NT2/D1 (cell line): Measurements from ENCODE around the gene BUB1B.
A peak's percentile ranks its signal among the peaks of the same experiment; 100 is the strongest.

Experiments used
- DNase-seq: peaks from one replicate; pipeline ENCODE4 v3.0.0-alpha.2; 2011; ENCODE audit warnings: low read depth, low spot score
- H3K27me3 ChIP-seq: 2 replicates; pipeline ENCODE4 v1.6.0; 2011; ENCODE audit warnings: mild to moderate bottlenecking; ENCODE audit not compliant: insufficient read length, insufficient read depth
- H3K36me3 ChIP-seq: 2 replicates; pipeline ENCODE4 v1.6.1; 2011; ENCODE audit warnings: mild to moderate bottlenecking, low read length, mixed read lengths; ENCODE audit not compliant: insufficient read depth, insufficient read length
- H3K4me1 ChIP-seq: 2 replicates; pipeline ENCODE4 v1.5.1; 2011; ENCODE audit not compliant: insufficient read depth, insufficient read length
- H3K4me3 ChIP-seq: 2 replicates; pipeline ENCODE4 v1.5.1; 2011; ENCODE audit warnings: low read depth; ENCODE audit not compliant: insufficient read length
- H3K9ac ChIP-seq: 2 replicates; pipeline ENCODE4 v1.6.0; 2011; ENCODE audit warnings: low read depth; ENCODE audit not compliant: insufficient read length
- H3K9me3 ChIP-seq: 2 replicates; pipeline ENCODE4 v1.5.1; 2011; ENCODE audit warnings: mild to moderate bottlenecking, low read length; ENCODE audit not compliant: insufficient read depth
- SUZ12 ChIP-seq: IDR thresholded peaks from 2 replicates; pipeline ENCODE4 v1.6.1; 2011; ENCODE audit not compliant: insufficient read length, insufficient read depth; ENCODE audit errors: extremely low read depth
- YY1 ChIP-seq: IDR thresholded peaks from 2 replicates; pipeline ENCODE4 v1.6.1; 2011; ENCODE audit not compliant: insufficient read length, insufficient read depth
- ZNF274 ChIP-seq: IDR thresholded peaks from 2 replicates; pipeline ENCODE4 v1.6.1; 2011; ENCODE audit warnings: mild to moderate bottlenecking, low read depth, low read length

Gene BUB1B

DNA sequence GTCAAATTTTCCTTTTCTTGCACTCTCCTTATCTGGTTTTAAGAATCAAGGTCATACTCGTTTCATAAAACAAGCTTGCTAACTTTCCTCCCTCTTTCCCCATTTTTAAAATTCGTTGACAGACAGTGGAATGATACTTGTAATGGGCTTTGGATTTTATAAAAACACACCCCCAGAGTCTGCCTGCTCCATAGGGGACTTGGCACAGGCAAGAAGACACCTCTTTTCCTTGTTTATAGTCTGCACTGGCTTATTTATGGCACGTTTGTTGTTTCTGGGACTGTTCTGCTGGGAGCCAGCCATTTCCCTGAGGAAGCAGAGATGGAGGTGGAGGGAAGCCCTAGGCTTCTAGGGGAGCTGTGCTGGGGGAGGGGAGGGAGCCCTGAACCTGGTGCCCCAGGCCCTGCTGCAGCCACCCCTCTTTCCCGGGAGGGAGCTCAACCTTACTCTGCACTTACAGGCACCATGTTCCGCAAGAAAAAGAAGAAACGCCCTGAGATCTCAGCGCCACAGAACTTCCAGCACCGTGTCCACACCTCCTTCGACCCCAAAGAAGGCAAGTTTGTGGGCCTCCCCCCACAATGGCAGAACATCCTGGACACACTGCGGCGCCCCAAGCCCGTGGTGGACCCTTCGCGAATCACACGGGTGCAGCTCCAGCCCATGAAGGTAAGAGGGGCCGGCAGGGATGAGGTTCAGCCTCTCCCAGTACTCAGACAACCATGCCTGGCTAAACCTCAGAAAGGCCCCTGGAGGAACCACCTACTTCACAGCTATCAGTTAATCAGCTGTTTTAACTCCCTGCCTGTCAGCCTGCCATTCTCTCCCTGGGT lies 103.7 kb downstream of the BUB1B start:
- H3K9ac ChIP-seq = no peak overlapping the region
- peaks cover 16% of the 10 kb centered on the region for H3K4me1 ChIP-seq
- no peak for TF ChIP-seq SUZ12
- TF ChIP-seq YY1 = no peak
- H3K27me3 ChIP-seq = no peaks in the 10 kb centered on the region
- H3K9me3 ChIP-seq = no peaks in the 10 kb centered on the region
- H3K4me3 ChIP-seq = no peak overlapping the region
- no peak for DNase-seq
- no peaks in the 10 kb centered on the region for H3K36me3 ChIP-seq

DNA sequence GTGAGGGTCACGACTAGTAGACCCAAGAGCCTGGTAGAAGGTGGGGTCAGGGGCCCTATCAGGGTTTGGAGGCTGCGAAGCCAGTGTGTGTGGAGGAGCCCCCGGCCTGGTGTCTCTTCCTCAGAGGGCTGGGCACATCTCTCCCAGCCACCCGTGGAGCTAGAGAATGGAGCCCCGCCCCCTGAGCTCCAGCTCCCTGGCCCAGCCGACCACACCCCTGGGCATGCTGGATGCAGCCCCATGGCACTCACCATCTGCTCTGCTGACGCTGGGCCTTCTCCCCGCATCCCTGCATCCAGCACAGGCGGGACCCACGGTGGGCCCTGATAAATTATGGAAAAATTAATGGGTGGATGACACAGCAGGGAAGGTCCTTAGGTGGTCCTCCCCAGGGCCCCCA lies 104.5 kb downstream of the BUB1B start:
- no peak for DNase-seq
- no peak for TF ChIP-seq ZNF274
- TF ChIP-seq YY1 = no peak
- no peak for TF ChIP-seq SUZ12
- H3K4me1 ChIP-seq = peaks cover 20% of the 10 kb centered on the region
- H3K9me3 ChIP-seq = no peaks in the 10 kb centered on the region
- no peak overlapping the region for H3K9ac ChIP-seq
- H3K4me3 ChIP-seq = no peak overlapping the region
- H3K36me3 ChIP-seq = no peaks in the 10 kb centered on the region
- no peaks in the 10 kb centered on the region for H3K27me3 ChIP-seq

DNA sequence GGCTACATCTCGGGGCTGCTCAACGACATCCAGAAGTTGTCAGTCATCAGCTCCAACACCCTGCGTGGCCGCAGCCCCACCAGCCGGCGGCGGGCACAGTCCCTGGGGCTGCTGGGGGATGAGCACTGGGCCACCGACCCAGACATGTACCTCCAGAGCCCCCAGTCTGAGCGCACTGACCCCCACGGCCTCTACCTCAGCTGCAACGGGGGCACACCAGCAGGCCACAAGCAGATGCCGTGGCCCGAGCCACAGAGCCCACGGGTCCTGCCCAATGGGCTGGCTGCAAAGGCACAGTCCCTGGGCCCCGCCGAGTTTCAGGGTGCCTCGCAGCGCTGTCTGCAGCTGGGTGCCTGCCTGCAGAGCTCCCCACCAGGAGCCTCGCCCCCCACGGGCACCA lies 105.0 kb downstream of the BUB1B start:
- H3K9me3 ChIP-seq = no peaks in the 10 kb centered on the region
- DNase-seq = no peak
- H3K27me3 ChIP-seq = no peaks in the 10 kb centered on the region
- peaks cover 20% of the 10 kb centered on the region for H3K4me1 ChIP-seq
- no peaks in the 10 kb centered on the region for H3K36me3 ChIP-seq
- TF ChIP-seq ZNF274 = no peak
- no peak for TF ChIP-seq YY1
- TF ChIP-seq SUZ12 = no peak
- no peak overlapping the region for H3K4me3 ChIP-seq
- no peak overlapping the region for H3K9ac ChIP-seq

DNA sequence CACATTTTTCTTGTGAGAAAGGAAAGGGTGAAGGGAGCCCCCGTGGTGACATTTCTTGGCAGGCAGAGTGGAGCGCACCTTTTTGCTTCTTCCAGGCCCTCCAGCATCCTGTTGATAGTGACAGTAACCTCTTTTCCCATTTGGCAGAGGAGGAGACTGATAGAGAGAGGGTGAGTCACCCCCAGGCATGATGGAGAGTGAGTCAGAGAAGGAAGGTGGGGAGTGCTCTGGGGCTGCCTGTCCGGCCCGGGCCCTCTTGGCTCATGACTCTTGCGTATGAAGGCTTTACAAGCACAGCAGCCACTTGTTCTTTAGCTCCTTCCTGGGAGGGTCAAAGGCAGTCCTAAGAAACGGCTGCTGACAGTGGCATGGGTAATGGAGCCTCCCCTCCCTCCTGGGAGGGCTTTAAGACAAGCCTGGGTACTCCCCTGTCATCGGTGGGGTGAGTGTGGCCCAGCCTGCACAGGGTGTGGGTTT lies 106.0 kb downstream of the BUB1B start:
- Histone ChIP-seq H3K36me3 (no peaks in the 10 kb centered on the region), H3K4me3 (no peak overlapping the region), H3K4me1 (peaks cover 20% of the 10 kb centered on the region), H3K9ac (peak overlapping the region; percentile 51), H3K9me3 (no peaks in the 10 kb centered on the region), H3K27me3 (no peaks in the 10 kb centered on the region)
- no peak for DNase-seq
- TF ChIP-seq SUZ12 (no peak), YY1 (no peak), ZNF274 (no peak)

DNA sequence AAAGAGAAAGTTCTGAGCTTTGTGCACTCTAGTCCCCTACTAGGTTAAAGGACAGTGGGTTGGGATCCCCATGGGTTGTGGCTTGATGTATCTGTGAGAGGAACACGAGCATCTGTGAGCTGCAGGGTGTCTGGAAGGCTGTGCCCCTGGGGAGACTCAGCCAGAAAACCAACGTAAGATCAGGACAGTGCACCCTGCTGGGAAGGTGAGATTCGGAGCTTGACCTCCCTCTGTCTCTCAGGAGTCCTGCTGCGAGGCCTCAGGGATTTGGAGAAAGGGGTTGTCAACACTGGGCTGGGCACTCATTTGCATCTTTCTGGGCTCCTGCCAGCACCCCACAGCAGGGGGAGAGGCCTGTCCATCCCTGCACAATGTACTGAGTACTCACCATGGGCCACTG lies 106.8 kb downstream of the BUB1B start:
- H3K4me1 ChIP-seq = peaks cover 20% of the 10 kb centered on the region
- no peak for DNase-seq
- no peaks in the 10 kb centered on the region for H3K27me3 ChIP-seq
- TF ChIP-seq YY1 = no peak
- no peak for TF ChIP-seq SUZ12
- no peak for TF ChIP-seq ZNF274
- H3K9ac ChIP-seq = no peak overlapping the region
- no peaks in the 10 kb centered on the region for H3K36me3 ChIP-seq
- no peak overlapping the region for H3K4me3 ChIP-seq
- H3K9me3 ChIP-seq = no peaks in the 10 kb centered on the region

DNA sequence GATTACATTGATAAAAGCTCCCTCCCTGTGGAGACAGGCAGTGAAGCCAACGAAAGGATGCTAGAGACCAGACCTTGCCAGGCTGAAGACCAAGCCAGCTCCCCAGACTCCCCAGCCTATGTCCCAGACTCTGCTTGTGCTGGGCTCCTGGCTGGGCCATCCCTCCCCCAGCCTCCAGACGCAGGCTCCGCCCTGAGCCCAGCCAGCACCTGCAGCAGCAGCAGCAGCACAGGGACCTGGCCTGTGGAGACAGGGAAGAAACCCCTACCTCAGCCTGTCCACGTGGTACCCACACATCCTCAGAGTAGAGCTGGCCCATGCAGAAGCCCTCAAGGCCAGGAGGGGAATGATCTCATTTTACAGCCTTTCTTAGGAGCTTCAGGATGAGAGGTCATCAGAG lies 108.7 kb downstream of the BUB1B start:
- no peaks in the 10 kb centered on the region for H3K36me3 ChIP-seq
- TF ChIP-seq ZNF274 (no peak), YY1 (no peak), SUZ12 (no peak)
- DNase-seq = no peak
- H3K4me1 ChIP-seq = peaks cover 20% of the 10 kb centered on the region
- no peaks in the 10 kb centered on the region for H3K27me3 ChIP-seq
- H3K9ac ChIP-seq = no peak overlapping the region
- H3K9me3 ChIP-seq = peaks cover 4% of the 10 kb centered on the region; the same call in 1 of the 2 replicates
- no peak overlapping the region for H3K4me3 ChIP-seq

DNA sequence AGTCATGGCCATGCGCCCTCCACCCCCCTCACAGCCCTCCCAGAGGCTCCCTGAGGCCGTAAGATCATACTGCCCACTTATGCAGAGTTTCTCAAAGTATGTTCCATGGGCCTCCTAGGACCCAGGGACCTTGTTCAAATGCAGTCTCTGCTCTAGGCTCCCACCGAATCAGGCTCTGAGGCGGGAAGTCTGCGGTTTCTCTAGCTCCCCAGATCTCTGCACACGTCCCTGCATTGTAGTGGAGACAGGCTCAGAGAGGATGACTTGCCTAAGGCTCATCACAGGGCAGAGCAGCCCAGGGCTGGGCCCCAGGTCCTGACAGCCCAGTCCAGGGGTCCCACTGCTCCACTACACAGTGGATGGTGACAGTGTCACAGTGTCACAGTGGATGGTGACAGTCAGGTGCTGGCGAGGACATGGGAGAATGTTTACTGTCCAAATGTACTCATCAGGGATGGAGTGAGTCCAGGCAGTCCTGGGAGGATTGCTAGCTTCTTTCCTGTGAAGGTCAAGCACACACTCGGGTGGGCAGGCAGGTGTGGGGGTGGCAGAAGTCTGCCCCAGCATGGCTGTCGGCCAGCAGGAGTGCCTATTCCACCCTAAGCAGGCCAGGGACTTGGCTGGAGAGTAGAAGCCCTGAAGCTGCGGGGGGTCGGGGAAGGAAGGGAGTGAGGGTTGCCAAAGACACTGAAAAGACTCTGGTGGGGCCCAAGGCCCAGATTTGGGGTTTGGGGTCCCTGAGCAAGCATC lies 109.6 kb downstream of the BUB1B start:
- TF ChIP-seq SUZ12 (no peak), ZNF274 (no peak), YY1 (no peak)
- no peak overlapping the region for H3K9ac ChIP-seq
- peaks cover 4% of the 10 kb centered on the region; the same call in 1 of the 2 replicates for H3K9me3 ChIP-seq
- H3K36me3 ChIP-seq = no peaks in the 10 kb centered on the region
- no peaks in the 10 kb centered on the region for H3K27me3 ChIP-seq
- DNase-seq = no peak
- H3K4me1 ChIP-seq = peaks cover 18% of the 10 kb centered on the region
- H3K4me3 ChIP-seq = no peak overlapping the region
